Measurements from ENCODE around the gene TMEM184B. TPM values are rescaled to one million over a fixed set of nuclear protein-coding genes. Genes with fewer than 3 reads are reported as not detected.
A peak's percentile ranks its signal among the peaks of the same experiment; 100 is the strongest.

The TMEM184B gene
- total and polyA plus RNA-seq, 10 of the 15 experiments (the other 5 are each of a cell fraction or from before 2014, with no cell fraction given), result 0.56 to 22.4 (median 7.9) TPM

GRCh38 chr22:38318792-38319773 lies 46.3 kb upstream of the TMEM184B start (continued):
- TF ChIP-seq, protein P1, sequence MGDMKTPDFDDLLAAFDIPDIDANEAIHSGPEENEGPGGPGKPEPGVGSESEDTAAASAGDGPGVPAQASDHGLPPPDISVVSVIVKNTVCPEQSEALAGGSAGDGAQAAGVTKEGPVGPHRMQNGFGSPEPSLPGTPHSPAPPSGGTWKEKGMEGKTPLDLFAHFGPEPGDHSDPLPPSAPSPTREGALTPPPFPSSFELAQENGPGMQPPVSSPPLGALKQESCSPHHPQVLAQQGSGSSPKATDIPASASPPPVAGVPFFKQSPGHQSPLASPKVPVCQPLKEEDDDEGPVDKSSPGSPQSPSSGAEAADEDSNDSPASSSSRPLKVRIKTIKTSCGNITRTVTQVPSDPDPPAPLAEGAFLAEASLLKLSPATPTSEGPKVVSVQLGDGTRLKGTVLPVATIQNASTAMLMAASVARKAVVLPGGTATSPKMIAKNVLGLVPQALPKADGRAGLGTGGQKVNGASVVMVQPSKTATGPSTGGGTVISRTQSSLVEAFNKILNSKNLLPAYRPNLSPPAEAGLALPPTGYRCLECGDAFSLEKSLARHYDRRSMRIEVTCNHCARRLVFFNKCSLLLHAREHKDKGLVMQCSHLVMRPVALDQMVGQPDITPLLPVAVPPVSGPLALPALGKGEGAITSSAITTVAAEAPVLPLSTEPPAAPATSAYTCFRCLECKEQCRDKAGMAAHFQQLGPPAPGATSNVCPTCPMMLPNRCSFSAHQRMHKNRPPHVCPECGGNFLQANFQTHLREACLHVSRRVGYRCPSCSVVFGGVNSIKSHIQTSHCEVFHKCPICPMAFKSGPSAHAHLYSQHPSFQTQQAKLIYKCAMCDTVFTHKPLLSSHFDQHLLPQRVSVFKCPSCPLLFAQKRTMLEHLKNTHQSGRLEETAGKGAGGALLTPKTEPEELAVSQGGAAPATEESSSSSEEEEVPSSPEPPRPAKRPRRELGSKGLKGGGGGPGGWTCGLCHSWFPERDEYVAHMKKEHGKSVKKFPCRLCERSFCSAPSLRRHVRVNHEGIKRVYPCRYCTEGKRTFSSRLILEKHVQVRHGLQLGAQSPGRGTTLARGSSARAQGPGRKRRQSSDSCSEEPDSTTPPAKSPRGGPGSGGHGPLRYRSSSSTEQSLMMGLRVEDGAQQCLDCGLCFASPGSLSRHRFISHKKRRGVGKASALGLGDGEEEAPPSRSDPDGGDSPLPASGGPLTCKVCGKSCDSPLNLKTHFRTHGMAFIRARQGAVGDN (IDR thresholded peaks at IDR 0.05), result no peak
- TF ChIP-seq ZNF207 (IDR thresholded peaks at IDR 0.05; ENCODE audit: borderline replicate concordance), result no peak

GRCh38 chr22:38317995-38318715 lies 45.3 kb upstream of the TMEM184B start:
- Histone ChIP-seq H3K9ac (ENCODE audit: control insufficient read depth, insufficient read depth, low read length) (no peak overlapping the region), H3K4me2 (ENCODE audit: control insufficient read depth, insufficient read depth) (peak overlapping the region; percentile 36; the same call in 1 of the 2 replicates), H3K36me3 (ENCODE audit: control insufficient read depth in 2 of 2, insufficient read depth in 2 of 2, low read length in 1 of 2) (peaks cover 0 to 4% of the 10 kb centered on the region in 2 experiments; a peak in 2 of 4 replicates), H2AFZ (ENCODE audit: control insufficient read depth, low read depth, low read length) (peak overlapping the region; percentile 11; the same call in 1 of the 2 replicates), H4K20me1 (ENCODE audit: control insufficient read depth, insufficient read depth) (no peaks in the 10 kb centered on the region), H3K27me3 (replicated peaks in 1 of 2; ENCODE audit: control insufficient read depth in 2 of 2, insufficient read depth in 2 of 2, low read length in 1 of 2) (no peaks in the 10 kb centered on the region), H3K4me3 (peak overlapping the region; percentile 64; the same call in 1 of the 2 replicates), H3K79me2 (ENCODE audit: control insufficient read depth, insufficient read depth, low read length) (peaks cover 39% of the 10 kb centered on the region), H3K4me1 (ENCODE audit: control insufficient read depth, insufficient read depth, low read length) (peaks cover 24% of the 10 kb centered on the region), H3K9me3 (replicated peaks; ENCODE audit: control insufficient read depth, insufficient read depth, low read length) (no peaks in the 10 kb centered on the region), H3K27ac (ENCODE audit: control insufficient read depth, insufficient read depth) (no peak overlapping the region)
- ChIA-PET RAD21 (ENCODE audit: unreplicated experiment) (interaction anchor here (1.2 kb wide), 1 partner anchor 13 kb away, joined by 3 read pairs; no protein-coding TSS in a partner anchor), POLR2A (interaction anchor here (0.7 kb wide), 1 partner anchor 160 kb away, joined by 3 read pairs; no protein-coding TSS in a partner anchor), SMC1A (ENCODE audit: uncharacterized antibody, unreplicated experiment) (interaction anchor here (0.5 to 1.1 kb wide), 4 partner anchors 11 to 81 kb away, joined by 3 to 4 read pairs (median 3); no protein-coding TSS in a partner anchor), CTCF (interaction anchor here (0.6 to 1.6 kb wide), 4 partner anchors 12 to 56 kb away, joined by 3 to 5 read pairs (median 3); no protein-coding TSS in a partner anchor)
- WGBS (ENCODE audit: insufficient coverage, insufficient replicate concordance, low lambda C conversion rate, missing lambda C conversion rate), result 56% methylated on average over 18 of the region's 18 CpGs
- BruUV-seq (replicated peaks), result no TSS peak
- intact Hi-C loops (cut with micrococcal nuclease; ENCODE audit: unreplicated experiment) (no loop called here), in situ Hi-C loops (cut with MboI) (no loop called here)
- ATAC-seq (no peak), FAIRE-seq (no peak), DNase-seq (ENCODE audit: low read depth, low spot score) (no peak)
- TF ChIP-seq BRCA1 (IDR thresholded peaks at IDR 0.05; ENCODE audit: low read depth, low read length), result no peak

Measured in GM12878 (cell line).